Activated CD8-positive, alpha-beta T cell treated with anti-CD3 and anti-CD28 coated beads for 36 hours (primary cell): ENCODE results near the gene PPP1R3G. TPM values are rescaled to one million over a fixed set of nuclear protein-coding genes. Genes with fewer than 3 reads are reported as not detected.
"Not testable (repeated sequence)": the region's sequence is repeated elsewhere in the genome, so short reads cannot be mapped to it uniquely, and the experiment has no call there.

Experiments used
- ATAC-seq: fragments of 200-7000 bp; cut with Tn5 transposase; one replicate; pipeline ENCODE4 v1.10.0; 2021; ENCODE audit warnings: mild to moderate bottlenecking, moderate library complexity
- CTCF ChIA-PET: fragments of 350-600 bp; sonication (Branson Sonifier 250); formaldehyde crosslinking; loops from one replicate; lab custom pipeline; 2021; ENCODE audit warnings: antibody characterized with exemption; lab: Charles Lee
- POLR2A ChIA-PET: fragments of 350-600 bp; sonication (Branson Sonifier 250); formaldehyde crosslinking; loops from one replicate; lab custom pipeline; 2021; ENCODE audit warnings: antibody characterized with exemption; lab: Charles Lee
- DNase-seq: peaks from one replicate; pipeline ENCODE4 v3.0.0-alpha.2; 2020
- H3K27ac Mint-ChIP-seq: one replicate; pipeline ENCODE4 v1.8.0; 2021; ENCODE audit warnings: mild to moderate bottlenecking, mixed read lengths
- H3K27me3 Mint-ChIP-seq: one replicate; pipeline ENCODE4 v1.8.0; 2021; ENCODE audit warnings: mixed read lengths
- H3K36me3 Mint-ChIP-seq: one replicate; pipeline ENCODE4 v1.8.0; 2021; ENCODE audit warnings: low read depth, mixed read lengths
- H3K4me1 Mint-ChIP-seq: one replicate; pipeline ENCODE4 v1.8.0; 2021; ENCODE audit warnings: low read depth, mixed read lengths
- H3K4me3 Mint-ChIP-seq: one replicate; pipeline ENCODE4 v1.8.0; 2021; ENCODE audit warnings: mild to moderate bottlenecking, moderate library complexity, mixed read lengths
- H3K9me3 Mint-ChIP-seq: one replicate; pipeline ENCODE4 v1.8.0; 2021; ENCODE audit warnings: mixed read lengths
- CTCF ChIP-seq: fragments of 200-600 bp; IDR thresholded peaks from one replicate; pipeline ENCODE4 v1.8.0; 2022; ENCODE audit warnings: antibody characterized with exemption, mild to moderate bottlenecking
- intact Hi-C: fragments of 100-400 bp; cut with micrococcal nuclease; formaldehyde crosslinking; loops from one replicate; pipeline ENCODE4 v1.10.0; 2022
- total RNA-seq, 2 experiments: library from RNA; stranded (reverse); gene quantifications; one replicate each; pipeline ENCODE4 v1.2.3, GENCODE V29; 2021

The PPP1R3G gene
- total RNA-seq, 2 experiments from 2014 or later: 0.14 to 0.16 TPM

DNA sequence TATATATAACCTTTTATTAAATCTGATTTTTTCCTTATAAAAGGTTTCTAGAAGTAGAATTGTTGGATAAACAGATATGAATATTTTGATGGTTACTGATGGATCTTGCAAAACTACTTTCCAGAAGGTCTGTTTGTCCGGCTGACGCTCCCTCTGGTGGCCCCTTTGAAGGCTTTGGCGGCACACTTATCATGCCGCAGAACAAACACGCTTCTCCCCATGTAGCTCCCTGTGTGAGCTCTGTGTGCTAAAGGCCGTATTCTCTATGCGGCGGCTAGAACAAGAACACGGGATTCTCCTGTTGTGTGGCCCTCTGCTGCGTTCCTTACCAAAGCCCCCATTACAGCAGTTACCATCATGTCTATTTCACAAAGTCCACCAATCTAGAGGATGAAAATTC lies 30.0 kb downstream of the PPP1R3G start:
- ATAC-seq (no peak), DNase-seq (no peak)
- no peaks in the 10 kb centered on the region for H3K27me3 Mint-ChIP-seq
- H3K4me3 Mint-ChIP-seq: no peak overlapping the region
- intact Hi-C loops: no loop called here
- no peak overlapping the region for H3K27ac Mint-ChIP-seq
- ChIA-PET POLR2A (no interaction called here), CTCF (no interaction called here)
- H3K9me3 Mint-ChIP-seq: no peaks in the 10 kb centered on the region
- no peaks in the 10 kb centered on the region for H3K36me3 Mint-ChIP-seq
- no peaks in the 10 kb centered on the region for H3K4me1 Mint-ChIP-seq
- no peak for TF ChIP-seq CTCF

DNA sequence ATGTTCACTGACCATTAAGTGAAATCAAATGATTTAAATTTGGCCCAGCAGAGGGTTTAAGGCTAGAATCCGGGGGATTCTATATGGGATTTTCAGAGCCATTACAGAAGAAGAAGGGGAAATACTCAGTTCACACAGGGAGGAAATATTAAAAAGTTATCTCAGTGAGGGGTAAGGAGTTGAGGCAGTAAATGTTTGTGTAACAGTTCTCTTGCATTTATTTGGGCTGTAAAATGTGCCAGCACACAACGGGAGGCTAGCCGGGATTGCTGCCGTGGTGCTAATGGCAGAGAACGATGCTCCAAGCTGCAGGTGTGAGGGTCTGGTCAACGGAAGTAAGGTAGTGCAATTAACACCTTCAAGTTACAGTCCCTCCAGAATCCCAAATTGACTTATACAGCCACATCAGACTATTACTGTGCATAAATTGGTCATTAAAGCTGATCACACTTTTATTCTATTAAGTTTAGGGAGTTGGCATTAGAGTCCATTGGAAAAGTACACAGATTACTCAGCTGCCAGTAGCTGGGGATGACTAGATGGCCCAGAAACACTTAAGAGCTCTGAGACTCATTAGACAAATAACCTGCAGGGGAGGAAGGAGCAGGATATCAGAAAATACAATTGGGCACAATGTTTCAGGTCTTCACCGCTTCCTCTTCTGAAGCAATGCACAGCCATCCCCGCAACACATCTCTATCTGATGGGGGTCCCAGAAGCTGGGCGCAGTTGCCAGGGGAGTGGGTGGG lies 31.3 kb downstream of the PPP1R3G start:
- CTCF ChIA-PET: no interaction called here
- no peak for TF ChIP-seq CTCF
- intact Hi-C loops: no loop called here

DNA sequence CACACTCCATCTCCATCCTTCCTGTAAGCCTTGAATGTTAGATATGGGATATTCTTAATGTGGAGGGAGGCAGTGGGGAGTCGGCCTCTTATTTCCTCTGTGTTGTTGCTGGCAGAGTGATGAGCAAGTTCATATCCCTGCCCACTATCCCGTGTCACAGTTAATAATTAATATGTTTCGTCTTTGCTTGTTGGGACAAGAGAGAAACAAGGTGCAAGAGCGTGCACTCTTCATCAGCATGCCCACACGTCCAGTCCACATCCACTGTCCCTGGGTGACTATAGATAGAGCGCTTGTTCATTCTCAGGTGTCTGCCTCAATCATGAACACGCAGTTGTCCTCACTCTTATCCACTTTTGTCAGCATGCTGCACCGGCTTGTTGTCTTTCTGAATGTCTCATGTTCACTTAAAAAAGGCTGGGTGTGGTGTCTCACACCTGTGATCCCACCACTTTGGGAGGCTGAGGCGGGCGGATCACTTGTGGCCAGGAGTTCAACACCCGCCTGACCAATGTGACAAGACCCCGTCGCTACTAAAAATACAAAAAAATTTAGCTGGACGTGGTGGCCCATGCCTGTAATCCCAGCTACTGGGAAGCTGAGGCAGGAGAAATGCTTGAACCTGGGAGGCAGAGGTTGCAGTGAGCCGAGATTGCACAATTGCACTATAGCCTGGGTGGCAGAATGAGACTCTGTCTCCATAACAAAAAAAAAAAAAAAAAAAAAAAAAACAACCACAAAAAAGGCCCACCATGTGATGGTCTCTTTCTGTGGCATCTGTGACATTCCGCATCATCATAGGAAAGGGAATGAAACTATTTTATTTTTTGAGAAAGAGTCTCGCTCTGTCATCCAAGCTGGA lies 34.2 kb downstream of the PPP1R3G start:
- ATAC-seq (no peak), DNase-seq (no peak)
- H3K9me3 Mint-ChIP-seq: no peaks in the 10 kb centered on the region
- no peaks in the 10 kb centered on the region for H3K27me3 Mint-ChIP-seq
- no peak for TF ChIP-seq CTCF
- H3K36me3 Mint-ChIP-seq: no peaks in the 10 kb centered on the region
- intact Hi-C loops: no loop called here
- ChIA-PET POLR2A (no interaction called here), CTCF (interaction anchor here (1.6 kb wide), 1 partner anchor 24 kb away, joined by 4 read pairs; no protein-coding TSS in a partner anchor)
- H3K4me1 Mint-ChIP-seq: no peaks in the 10 kb centered on the region
- no peak overlapping the region for H3K27ac Mint-ChIP-seq
- no peak overlapping the region for H3K4me3 Mint-ChIP-seq

More for the DNA sequence above, 31.3 kb downstream of the PPP1R3G start:
- Mint-ChIP-seq H3K4me1 (no peaks in the 10 kb centered on the region), H3K27ac (no peak overlapping the region), H3K9me3 (no peaks in the 10 kb centered on the region), H3K36me3 (no peaks in the 10 kb centered on the region), H3K27me3 (no peaks in the 10 kb centered on the region), H3K4me3 (no peak overlapping the region)
- DNase-seq (no peak), ATAC-seq (no peak)
- POLR2A ChIA-PET: no interaction called here

- ATAC-seq (no peak), DNase-seq (no peak)
- Mint-ChIP-seq H3K27me3 (no peaks in the 10 kb centered on the region), H3K4me3 (no peak overlapping the region), H3K4me1 (no peaks in the 10 kb centered on the region), H3K27ac (no peak overlapping the region), H3K9me3 (no peaks in the 10 kb centered on the region), H3K36me3 (no peaks in the 10 kb centered on the region)
- intact Hi-C loops: no loop called here
- CTCF ChIA-PET: interaction anchor here (1.6 kb wide), 1 partner anchor 24 kb away, joined by 4 read pairs; no protein-coding TSS in a partner anchor
- TF ChIP-seq CTCF: no peak
- POLR2A ChIA-PET: no interaction called here
Observed at GRCh38 chr6:5120011-5120410, 34.9 kb downstream of the PPP1R3G start.

DNA sequence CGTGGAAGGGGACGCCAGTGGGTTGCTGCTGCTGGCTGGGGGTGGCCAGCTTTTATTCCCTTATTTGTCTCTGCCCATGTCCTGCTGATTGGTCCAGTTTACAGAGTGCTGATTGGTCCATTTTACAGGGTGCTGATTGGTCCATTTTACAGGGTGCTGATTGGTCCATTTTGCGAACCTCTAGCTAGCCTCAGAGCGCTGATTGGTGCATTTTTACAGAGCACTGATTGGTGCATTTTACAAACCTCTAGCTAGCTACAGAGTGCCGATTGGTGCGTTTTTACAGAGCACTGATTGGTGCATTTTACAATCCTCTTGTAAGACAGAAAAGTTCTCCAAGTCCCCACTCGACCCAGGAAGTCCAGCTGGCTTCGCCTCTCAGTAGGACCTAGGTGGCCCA lies 35.4 kb downstream of the PPP1R3G start:
- H3K27ac Mint-ChIP-seq, H3K4me3 Mint-ChIP-seq, H3K4me1 Mint-ChIP-seq, DNase-seq, H3K36me3 Mint-ChIP-seq, H3K27me3 Mint-ChIP-seq, H3K9me3 Mint-ChIP-seq, intact Hi-C loops, ATAC-seq: not testable (repeated sequence)
- ChIA-PET POLR2A (interaction anchor here (0.6 kb wide), 1 partner anchor 53 kb away, joined by 3 read pairs; no protein-coding TSS in a partner anchor), CTCF (interaction anchor here (1.6 kb wide), 1 partner anchor 23 kb away, joined by 4 read pairs; no protein-coding TSS in a partner anchor)
